SIG-M5 (cell line): ENCODE data around the gene HENMT1.
"Not testable (repeated sequence)": the region's sequence is repeated elsewhere in the genome, so short reads cannot be mapped to it uniquely, and the experiment has no call there.

Experiments used
- DNase-seq: peaks from one replicate; lab custom pipeline; 2025; lab: John Stamatoyannopoulos, UW

HENMT1 gene

DNA sequence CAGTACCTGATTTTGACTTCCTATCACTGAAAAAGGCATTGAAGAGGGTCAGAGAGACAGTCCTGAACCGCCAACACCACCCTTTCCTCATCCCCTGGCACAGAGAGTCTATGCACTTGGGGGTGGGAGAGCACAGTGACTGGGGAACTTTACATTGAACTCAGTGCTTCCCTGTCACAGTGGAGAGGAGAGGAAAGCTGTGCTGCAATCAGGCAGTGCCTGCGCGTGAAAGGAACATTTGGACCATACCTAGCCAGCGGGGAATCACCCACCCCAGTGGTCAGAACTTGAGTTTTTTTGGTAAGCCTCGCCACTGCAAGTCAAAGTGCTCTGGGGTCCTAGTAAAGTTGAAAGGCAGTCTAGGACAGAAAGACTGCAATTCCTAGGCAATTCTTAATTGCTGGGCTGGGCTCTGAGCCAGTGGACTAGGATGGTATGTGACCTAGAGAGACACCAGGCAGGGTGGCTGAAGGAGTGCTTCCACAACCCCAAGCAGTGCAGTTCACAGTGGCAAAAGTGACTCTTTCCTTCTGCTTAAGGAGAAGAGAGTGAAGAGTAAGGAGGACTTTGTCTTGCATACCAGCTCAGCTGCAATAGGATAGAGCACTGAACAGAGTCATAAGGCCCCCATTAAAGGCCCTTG is 9.4 kb upstream of the HENMT1 start:
- no peak for DNase-seq

DNA sequence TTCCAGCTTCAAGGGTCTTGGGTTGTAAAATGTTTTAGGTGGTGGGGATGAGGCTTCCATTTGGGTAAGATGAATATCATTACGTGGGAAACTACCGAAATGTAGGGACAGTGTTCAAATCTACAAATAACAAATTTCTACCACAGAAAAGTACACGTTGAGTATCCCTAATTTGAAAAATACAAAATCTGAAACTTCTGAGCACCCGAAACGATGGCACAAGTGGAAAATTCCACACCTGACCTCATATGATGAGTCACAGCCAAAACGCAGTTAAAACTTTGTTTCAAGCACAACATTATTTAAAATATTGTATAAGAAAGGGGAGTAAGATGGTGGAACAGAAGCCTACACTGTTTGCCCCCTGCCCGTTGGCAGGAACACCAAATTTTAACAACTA is 8.8 kb upstream of the HENMT1 start:
- no peak for DNase-seq

- no peak for DNase-seq
These were observed 7.9 kb upstream of the HENMT1 start for GRCh38 chr1:108668777-108669176.

DNA sequence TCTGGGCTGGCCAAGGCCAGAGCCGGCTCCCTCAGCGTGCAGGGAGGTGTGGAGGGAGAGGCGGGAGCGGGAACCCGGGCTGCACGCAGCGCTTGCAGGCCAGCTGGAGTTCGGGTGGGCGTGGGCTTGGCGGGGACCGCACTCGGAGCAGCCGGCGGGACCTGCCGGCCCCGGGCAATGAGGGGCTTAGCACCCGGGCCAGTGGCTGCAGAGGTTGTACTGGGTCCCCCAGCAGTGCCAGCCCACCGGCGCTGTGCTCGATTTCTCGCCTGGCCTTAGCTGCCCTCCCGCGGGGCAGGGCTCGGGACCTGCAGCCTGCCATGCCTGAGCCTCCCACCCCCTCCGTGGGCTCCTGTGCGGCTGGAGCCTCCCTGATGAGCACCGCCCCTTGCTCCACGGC is 6.5 kb upstream of the HENMT1 start:
- DNase-seq: not testable (repeated sequence)

DNA sequence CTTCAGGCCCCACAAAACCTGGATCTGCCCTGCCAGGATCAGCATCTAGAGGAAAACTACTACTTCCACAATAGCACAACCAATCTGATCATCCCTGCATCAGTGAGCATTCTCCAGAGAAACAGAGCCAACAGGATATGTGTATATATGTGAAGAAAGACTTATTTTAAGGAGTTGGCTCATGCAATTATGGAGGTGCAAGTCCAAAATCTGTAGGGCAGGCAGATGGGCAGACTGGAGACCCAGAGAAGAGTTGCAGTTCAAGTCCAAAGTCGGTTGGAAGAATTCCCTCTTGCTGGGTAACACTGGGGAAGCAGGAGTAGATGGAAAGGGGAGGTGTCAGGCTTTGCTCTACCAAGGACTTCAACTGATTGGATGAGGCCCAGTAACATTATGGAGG is 4.9 kb upstream of the HENMT1 start:
- DNase-seq: no peak

- DNase-seq: no peak
These were observed 4.2 kb upstream of the HENMT1 start for GRCh38 chr1:108665067-108665466.

- no peak for DNase-seq
These were observed 3.6 kb upstream of the HENMT1 start for GRCh38 chr1:108664481-108664880.

DNA sequence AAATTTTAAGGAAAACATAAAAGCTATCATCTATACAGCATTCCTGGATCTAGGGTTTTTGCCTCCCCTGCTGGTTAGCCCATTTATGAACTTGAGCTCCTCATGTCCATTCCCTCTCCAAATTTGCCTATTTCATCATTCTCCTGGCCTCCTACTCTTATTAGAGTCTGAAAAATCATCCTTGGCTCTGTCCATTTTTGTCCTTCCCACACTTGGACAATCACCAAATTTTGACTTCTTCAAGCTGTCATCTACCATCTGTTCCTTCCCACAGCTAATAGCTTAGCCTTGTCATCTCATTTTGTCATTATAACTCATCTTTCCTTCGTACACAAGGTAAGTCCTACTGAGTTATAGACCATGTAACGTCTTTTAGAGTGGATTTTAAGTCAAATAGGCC is 2.2 kb upstream of the HENMT1 start:
- DNase-seq: no peak

- no peak for DNase-seq
These were observed 3.4 kb downstream of the HENMT1 start for GRCh38 chr1:108657356-108658080.

GRCh38 chr1:108653431-108654105 is 7.3 kb downstream of the HENMT1 start:
- no peak for DNase-seq

DNA sequence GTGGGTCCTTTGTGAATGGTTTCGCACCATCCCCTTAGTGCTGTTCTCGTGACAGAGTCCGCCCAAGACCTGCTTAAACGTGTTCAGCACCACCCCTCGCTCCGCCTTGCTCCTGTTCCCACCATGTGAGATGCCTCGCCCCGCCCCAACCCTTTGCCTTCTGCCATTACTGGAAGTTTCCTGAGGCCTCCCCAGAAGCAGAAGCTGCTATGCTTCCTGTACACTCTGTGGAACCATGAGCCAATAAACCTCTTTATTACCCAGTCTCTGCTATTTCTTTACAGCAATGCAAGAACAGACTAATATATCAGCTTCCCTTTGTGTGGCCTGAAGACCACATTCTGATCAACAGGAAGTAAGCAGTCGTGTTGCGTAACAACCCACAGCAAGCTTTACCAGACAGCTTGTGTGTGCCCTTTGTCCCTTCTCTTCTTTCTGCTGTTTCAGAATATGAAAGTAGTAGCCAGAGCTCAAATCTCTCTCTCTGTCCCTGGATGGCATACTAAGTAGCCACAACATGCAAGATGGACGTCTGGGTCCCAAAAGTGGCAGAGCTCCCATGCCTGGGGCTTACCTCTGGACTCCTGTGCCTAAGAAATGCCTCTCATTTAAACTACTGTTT is 14.1 kb downstream of the HENMT1 start:
- peak; percentile 90 for DNase-seq

DNA sequence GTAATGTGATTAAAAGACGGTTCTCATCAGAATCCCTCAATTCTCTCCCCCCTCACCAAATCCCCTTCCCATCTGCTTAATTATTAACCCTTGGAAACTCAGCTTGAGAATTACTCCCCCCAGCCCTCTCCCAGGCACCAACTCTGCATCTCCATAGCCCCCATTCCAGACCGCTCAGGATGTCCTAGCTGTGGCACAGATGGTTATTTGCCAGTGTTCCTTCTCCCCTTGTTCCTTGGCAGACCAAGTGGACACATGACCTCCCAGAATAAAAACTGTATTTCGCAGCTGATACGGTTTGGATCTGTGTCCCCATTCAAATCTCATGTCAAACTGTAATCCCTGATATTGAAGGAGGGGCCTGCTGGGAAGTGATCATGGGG is 14.6 kb downstream of the HENMT1 start:
- no peak for DNase-seq

- DNase-seq: no peak
These were observed 15.2 kb downstream of the HENMT1 start for GRCh38 chr1:108645564-108646184.

GRCh38 chr1:108644984-108645383 is 15.9 kb downstream of the HENMT1 start:
- no peak for DNase-seq

- no peak for DNase-seq
These were observed 17.2 kb downstream of the HENMT1 start for GRCh38 chr1:108643492-108644335.

DNA sequence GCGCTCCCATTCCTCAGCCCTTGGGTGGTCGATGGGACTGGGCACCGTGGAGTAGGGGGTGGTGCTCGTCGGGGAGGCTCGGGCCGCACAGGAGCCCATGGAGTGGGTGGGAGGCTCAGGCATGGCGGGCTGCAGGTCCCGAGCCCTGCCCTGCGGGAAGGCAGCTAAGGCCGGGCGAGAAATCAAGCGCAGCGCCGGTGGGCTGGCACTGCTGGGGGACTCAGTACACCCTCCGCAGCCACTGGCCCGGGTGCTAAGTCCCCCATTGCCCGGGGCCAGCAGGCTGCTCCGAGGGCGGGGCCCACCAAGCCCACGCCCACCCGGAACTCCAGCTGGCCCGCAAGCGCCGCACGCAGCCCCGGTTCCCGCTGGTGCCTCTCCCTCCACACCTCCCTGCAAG is 20.0 kb downstream of the HENMT1 start:
- not testable (repeated sequence) for DNase-seq

DNA sequence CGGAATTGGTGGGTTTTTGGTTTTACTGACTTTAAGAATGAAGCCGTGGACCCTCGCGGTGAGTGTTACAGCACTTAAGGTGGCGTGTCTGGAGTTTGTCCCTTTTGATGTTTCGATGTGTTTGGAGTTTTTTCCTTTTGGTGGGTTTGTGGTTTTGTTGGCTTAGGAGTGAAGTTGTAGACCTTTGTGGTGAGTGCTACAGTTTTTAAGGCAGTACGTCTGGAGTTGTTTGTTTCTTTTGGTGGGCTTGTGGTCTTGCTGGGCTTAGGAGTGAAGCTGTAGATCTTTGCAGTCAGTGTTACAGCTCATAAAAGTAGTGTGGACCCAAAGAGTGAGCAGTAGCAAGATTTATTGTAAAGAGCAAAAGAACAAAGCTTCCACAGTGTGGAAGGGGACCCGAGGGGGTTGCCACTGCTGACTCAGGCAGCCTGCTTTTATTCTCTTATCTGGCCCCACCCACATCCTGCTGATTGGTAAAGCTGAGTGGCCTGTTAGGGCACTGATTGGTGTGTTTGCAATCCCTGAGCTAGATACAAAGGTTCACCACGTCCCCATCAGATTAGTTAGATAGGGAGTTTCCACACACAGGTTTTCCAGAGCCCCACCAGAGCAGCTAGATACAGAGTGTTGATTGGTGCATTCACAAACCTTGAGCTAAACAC is 20.9 kb downstream of the HENMT1 start:
- no peak for DNase-seq

GRCh38 chr1:108636876-108637275 is 24.0 kb downstream of the HENMT1 start:
- DNase-seq: no peak

- no peak for DNase-seq
These were observed 26.4 kb downstream of the HENMT1 start for GRCh38 chr1:108634521-108634920.

DNA sequence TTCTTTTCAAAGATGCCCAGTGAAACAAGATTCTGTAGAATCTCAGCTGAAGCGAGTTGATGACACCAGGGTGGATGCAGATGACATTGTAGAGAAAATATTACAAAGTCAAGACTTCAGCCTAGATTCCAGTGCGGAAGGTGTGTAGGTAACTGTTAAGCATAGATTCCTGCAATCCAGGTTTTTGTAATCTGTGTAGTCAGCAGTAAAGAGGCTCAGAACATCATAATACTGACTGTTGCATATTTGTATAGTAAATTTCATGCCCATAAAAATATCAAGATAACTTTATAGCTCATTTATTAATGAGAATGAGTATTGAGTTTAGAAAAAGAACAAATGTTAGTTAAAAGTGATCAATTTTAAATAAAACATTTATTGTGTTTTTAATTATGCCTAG is 32.2 kb downstream of the HENMT1 start:
- DNase-seq: no peak

GRCh38 chr1:108627951-108628350 is 32.9 kb downstream of the HENMT1 start:
- no peak for DNase-seq
